Prostate gland (tissue), 2 donors: ENCODE data around the gene ZBTB8OS. TPM values are rescaled to one million over a fixed set of nuclear protein-coding genes. Genes with fewer than 3 reads are reported as not detected.
"Not testable (repeated sequence)": the region's sequence is repeated elsewhere in the genome, so short reads cannot be mapped to it uniquely, and the experiment has no call there.

ENCODE experiments used
- DNase-seq: peaks from one replicate; pipeline ENCODE4 v3.0.0-alpha.2; 2019; ENCODE audit warnings: low spot score
- H3K27ac ChIP-seq, 2 donors: fragments of 200-600 bp; sonication (generic); 2 replicates each; pipeline ENCODE4 v1.5.1; 2017 to 2019
- H3K27me3 ChIP-seq: fragments of 200-600 bp; sonication (generic); replicated peaks from 2 replicates; pipeline ENCODE4 v1.5.1; 2019; ENCODE audit not compliant: insufficient read depth
- H3K36me3 ChIP-seq, 2 donors: fragments of 200-600 bp; sonication (generic); 1 replicate in 1 of 2; 2 replicates in 1 of 2; pipeline versions ENCODE4 v1.5.1 to v1.8.1; 2017 to 2019
- H3K4me1 ChIP-seq: fragments of 200-600 bp; sonication (generic); replicated peaks from 2 replicates; pipeline ENCODE4 v1.5.1; 2019
- H3K4me3 ChIP-seq, 2 donors: fragments of 200-600 bp; sonication (generic); 2 replicates each; pipeline ENCODE4 v1.5.1; 2017 to 2019
- H3K9me3 ChIP-seq: fragments of 200-600 bp; sonication (generic); 2 replicates; pipeline ENCODE4 v1.5.1; 2017
- CTCF ChIP-seq, 4 experiments: fragments of 200-600 bp in 2 of 4; fragments of 450-650 bp in 2 of 4; sonication (generic) in 2 of 4; IDR thresholded peaks; 1 replicate in 3 of 4; 2 replicates in 1 of 4; pipeline ENCODE4 v1.5.1; 2016 to 2019; ENCODE audit warnings: antibody characterized with exemption in 4 of 4, mild to moderate bottlenecking in 2 of 4, moderate library complexity in 2 of 4
- POLR2A ChIP-seq: fragments of 450-650 bp; IDR thresholded peaks from one replicate; pipeline ENCODE4 v1.6.1; 2016; ENCODE audit warnings: antibody characterized with exemption, mild to moderate bottlenecking
- POLR2AphosphoS5 ChIP-seq: sonication (generic); formaldehyde crosslinking; IDR thresholded peaks from one replicate; pipeline ENCODE4 v1.6.1; 2017; ENCODE audit warnings: antibody characterized with exemption
- WGBS: methylation state at CpG from one replicate; pipeline ENCODE4 v1.1.5; 2018; 5-methylcytosine and 5-hydroxymethylcytosine counted together
- intact Hi-C: fragments of 100-400 bp; cut with DNase I; formaldehyde crosslinking; loops from one replicate; pipeline ENCODE4 v1.14.2; 2022
- total RNA-seq, 2 donors: library from RNA; depleted of rRNA; stranded (reverse); fragments of >200 nt; gene quantifications; one replicate each; pipeline ENCODE4 v1.1.0, GENCODE V29; 2016

The ZBTB8OS gene
- total RNA-seq, 2 donors from 2014 or later = 32.7 to 38.7 TPM

- intact Hi-C loops = no loop called here
- DNase-seq = no peak
- Histone ChIP-seq H3K4me1 (no peaks in the 10 kb centered on the region), H3K27ac (no peak overlapping the region), H3K4me3 (no peak overlapping the region), H3K9me3 (no peaks in the 10 kb centered on the region), H3K36me3 (no peaks in the 10 kb centered on the region), H3K27me3 (no peaks in the 10 kb centered on the region)
- WGBS = 70% methylated on average over 16 of the region's 16 CpGs
- TF ChIP-seq POLR2A (no peak), CTCF (IDR thresholded peaks at IDR 0.05) (no peak), POLR2AphosphoS5 (no peak)
Observed at GRCh38 chr1:32636914-32637645, 13.3 kb downstream of the ZBTB8OS start.

DNA sequence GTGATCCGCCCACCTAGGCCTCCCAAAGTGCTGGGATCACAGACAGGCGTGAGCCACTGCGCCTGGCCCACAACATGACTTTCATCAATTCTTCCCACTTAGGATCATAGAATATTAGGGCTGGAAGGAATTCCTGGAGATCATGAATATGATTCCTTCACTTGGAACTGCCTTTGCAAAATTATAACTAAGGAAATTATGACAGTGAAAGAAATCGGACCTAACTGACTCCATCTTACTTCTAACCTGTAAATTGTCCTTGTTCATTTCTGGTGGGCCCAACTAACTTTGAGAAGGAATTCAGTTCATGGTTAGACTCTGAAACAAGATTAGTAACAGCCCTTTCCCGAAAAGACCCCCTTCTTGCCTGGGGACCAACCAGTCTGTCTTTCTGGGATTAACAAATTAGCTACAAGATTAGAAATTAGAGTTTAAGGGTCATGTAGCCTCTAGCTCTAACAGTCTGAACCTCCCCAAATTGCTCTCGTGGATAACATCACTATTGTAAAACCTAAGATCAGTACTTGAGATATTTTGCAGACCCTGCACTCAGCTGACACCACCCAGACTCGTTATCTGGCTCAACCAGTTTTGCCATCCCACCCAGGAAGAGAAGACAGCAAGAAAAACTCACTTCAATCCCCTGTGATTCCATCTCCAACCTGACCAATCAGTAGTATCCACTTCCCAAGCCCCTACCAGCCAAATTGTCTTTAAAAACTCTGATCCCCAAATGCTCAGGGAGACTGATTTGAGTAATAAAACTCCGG, 14.7 kb downstream of the ZBTB8OS start:
- 82% methylated on average over 8 of the region's 8 CpGs for WGBS
- Histone ChIP-seq H3K36me3 (no peaks in the 10 kb centered on the region), H3K4me3 (no peak overlapping the region), H3K27ac (no peak overlapping the region), H3K27me3 (no peaks in the 10 kb centered on the region), H3K4me1 (no peaks in the 10 kb centered on the region), H3K9me3 (no peaks in the 10 kb centered on the region)
- intact Hi-C loops = no loop called here
- TF ChIP-seq POLR2A = no peak
- TF ChIP-seq CTCF (IDR thresholded peaks at IDR 0.05) = no peak
- TF ChIP-seq POLR2AphosphoS5 = no peak
- no peak for DNase-seq

DNA sequence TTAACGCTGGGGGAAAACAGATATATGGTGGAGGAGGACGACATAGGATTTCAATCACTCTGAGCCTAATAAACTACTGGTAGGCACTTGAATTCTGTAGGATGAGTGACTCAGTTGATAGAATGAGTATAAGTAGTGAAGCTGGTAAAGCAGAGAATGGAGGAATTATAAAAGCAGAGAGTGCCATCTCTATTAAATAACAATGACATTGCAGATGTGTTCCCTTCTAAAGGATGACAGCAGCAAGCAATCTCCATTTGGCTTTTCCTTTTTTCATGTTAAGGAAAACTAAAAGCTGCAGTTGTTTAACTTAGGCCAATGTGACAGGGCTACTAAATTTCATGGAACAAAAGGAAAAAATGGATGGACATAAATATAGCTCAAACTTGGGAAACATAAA, 17.5 kb downstream of the ZBTB8OS start:
- intact Hi-C loops = no loop called here
- H3K36me3 ChIP-seq = no peaks in the 10 kb centered on the region
- H3K4me3 ChIP-seq = no peak overlapping the region
- H3K27ac ChIP-seq = no peak overlapping the region
- 70% methylated on average over 2 of the region's 2 CpGs for WGBS
- H3K4me1 ChIP-seq = no peaks in the 10 kb centered on the region
- TF ChIP-seq CTCF (IDR thresholded peaks at IDR 0.05) (no peak), POLR2AphosphoS5 (no peak), POLR2A (no peak)
- no peaks in the 10 kb centered on the region for H3K27me3 ChIP-seq
- H3K9me3 ChIP-seq = no peaks in the 10 kb centered on the region
- no peak for DNase-seq

- 97% methylated on average over 4 of the region's 4 CpGs for WGBS
- H3K27ac ChIP-seq, intact Hi-C loops, H3K27me3 ChIP-seq, H3K4me3 ChIP-seq, H3K36me3 ChIP-seq, H3K4me1 ChIP-seq, H3K9me3 ChIP-seq, DNase-seq: not testable (repeated sequence)
Observed at GRCh38 chr1:32630173-32630572, 20.2 kb downstream of the ZBTB8OS start.

DNA sequence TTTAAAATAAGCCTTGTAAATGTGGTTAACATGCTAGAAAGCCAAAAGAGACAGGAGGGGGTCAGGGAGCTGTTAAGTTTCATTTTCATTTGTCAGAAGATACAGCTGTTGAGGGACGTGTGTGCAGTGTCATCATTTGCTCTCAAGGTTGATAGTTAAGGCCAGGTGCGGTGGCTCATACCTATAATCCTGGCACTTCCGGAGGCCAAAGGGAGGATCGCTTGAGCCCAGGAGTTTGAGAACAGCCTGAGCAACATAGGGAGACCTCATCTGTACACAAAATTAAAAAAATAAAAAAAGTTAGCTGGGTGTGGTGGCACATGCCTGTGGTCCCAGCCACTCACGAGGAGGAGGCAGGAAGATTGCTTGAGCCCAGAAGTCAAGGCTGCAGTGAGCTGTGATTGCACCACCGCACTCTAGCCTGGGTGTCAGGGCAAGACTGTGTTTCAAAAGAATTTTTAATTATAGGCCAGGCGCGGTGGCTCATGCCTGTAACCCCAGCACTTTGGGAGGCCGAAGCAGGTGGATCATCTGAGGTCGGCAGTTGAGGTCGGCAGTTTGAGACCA, 22.7 kb downstream of the ZBTB8OS start:
- 74% methylated on average over 11 of the region's 11 CpGs for WGBS
- no peak overlapping the region for H3K27ac ChIP-seq
- intact Hi-C loops = loop anchor here (10.0 kb wide), 2 partner anchors 173 to 223 kb away; no protein-coding TSS in a partner anchor
- H3K4me3 ChIP-seq = no peak overlapping the region
- no peak for TF ChIP-seq POLR2AphosphoS5
- no peak for TF ChIP-seq POLR2A
- no peak for TF ChIP-seq CTCF (IDR thresholded peaks at IDR 0.05)
- no peaks in the 10 kb centered on the region for H3K27me3 ChIP-seq
- H3K9me3 ChIP-seq = no peaks in the 10 kb centered on the region
- DNase-seq = no peak
- H3K36me3 ChIP-seq = no peaks in the 10 kb centered on the region
- H3K4me1 ChIP-seq = no peaks in the 10 kb centered on the region
